ENCODE results near the gene DNAJC11.
"Not testable (repeated sequence)": the region's sequence is repeated elsewhere in the genome, so short reads cannot be mapped to it uniquely, and the experiment has no call there.

The DNAJC11 gene

DNA sequence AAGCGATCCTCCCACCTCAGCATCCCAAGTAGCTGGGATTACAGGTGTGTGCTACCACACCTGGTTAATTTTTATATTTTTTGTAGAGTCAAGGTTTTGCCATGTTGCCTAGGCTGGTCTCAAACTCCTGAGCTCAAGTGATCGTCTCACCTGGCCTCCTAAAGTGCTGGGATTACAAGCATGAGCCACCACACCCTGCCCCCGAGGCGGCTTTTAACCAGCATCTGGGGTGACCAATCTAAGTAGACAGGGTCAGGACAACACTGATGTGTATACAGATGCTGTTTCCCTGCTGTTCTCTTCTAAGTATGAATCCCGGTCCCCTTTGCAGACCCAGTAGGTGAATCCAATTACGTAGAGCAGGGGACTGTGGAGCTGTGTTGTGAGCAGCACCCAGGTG, 53.1 kb downstream of the DNAJC11 start:
- no peak for DNase-seq

DNA sequence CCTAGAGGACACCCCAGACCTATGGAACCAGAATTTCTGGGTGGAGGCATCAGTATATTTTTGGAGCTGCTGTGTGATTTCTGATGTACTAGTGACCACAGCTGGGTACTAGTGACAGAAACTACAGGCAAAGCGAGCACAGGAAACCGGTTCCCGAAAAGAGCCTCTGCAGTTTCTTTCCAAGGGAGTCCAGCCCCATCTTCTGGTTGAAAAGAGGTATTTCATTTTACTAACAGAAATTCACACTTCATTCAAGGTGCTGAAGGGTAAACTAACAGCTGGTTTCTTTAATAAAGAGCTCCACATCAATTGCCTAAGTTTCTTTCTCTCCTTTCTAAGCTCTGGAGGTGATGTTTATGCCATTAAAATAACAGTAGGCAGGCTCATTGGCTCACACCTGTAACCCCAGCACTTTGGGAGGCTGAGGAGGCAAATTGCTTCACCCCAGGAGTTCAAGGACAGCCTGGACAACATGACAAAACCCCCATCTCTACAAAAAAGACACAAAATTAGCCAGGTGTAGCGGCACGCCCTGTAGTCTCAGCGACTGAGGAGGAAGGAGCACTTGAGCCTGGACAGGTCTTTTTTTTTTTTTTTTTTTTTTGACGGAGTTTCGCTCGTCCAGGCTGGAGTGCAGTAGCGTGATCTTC, 55.0 kb downstream of the DNAJC11 start:
- peak; percentile 69 for DNase-seq

- no peak for DNase-seq
Measured at GRCh38 chr1:6645018-6645417, 56.6 kb downstream of the DNAJC11 start.

DNA sequence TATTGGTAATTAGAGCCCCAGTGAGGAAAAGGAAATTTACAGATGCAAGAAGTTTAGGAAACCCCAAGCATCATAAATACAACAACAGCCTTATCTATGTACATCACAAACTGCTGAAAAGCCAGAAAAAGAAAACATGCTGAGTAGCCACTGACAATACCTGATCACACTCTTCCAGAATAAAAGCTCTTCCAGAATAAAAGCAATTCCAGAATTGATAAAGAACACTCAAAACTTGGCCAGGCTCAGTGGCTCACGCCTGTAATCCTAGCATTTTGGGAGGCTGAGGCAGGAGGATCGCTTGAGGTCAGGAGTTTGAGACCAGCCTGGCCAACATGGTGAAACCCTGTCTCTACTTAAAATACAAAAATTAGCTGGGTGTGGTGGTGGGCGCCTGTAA, 60.7 kb downstream of the DNAJC11 start:
- DNase-seq = not testable (repeated sequence)

- no peak for DNase-seq
Measured at GRCh38 chr1:6638226-6638625, 63.4 kb downstream of the DNAJC11 start.

DNA sequence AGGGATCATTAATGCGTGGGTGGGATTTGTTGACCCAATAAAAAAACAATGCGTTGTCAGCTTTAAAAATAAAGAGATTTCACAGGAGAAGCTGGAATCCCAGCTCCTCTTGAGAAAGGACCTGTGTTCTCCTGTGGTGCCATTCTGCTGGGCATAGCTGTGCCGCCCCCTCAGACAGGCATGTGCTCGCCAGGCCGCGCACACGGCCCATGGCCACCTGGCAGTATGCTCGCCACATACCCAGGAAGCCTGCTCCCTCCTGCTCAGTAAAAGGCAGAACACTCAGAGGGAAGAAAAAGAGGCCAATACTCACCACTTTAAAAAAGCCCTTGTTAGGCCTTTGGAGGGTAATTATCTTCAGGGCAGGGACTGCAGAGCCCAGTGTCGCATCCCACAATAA, 63.8 kb downstream of the DNAJC11 start:
- DNase-seq = no peak

DNA sequence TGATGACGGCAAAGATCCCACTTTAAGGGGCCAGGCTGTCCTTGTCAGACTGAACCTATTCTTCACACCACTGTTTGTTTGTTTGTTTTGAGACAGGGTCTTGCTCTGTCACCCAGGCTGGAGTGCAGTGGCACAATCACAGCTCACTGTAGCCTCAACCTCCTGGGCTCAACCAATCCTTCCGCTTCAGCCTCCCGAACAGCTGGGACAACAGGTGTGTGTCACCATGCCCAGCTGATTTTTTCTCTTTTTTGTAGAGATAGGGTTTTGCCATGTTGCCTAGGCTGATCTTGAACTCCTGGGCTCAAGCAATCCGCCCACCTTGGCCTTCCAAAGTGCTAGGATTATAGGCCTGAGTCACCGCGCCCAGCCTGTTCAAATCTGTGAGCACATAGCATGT, 64.8 kb downstream of the DNAJC11 start:
- DNase-seq = not testable (repeated sequence)

- no peak for DNase-seq
Measured at GRCh38 chr1:6635910-6636760, 65.5 kb downstream of the DNAJC11 start.

- no peak for DNase-seq
Measured at GRCh38 chr1:6635161-6635909, 66.3 kb downstream of the DNAJC11 start.

DNA sequence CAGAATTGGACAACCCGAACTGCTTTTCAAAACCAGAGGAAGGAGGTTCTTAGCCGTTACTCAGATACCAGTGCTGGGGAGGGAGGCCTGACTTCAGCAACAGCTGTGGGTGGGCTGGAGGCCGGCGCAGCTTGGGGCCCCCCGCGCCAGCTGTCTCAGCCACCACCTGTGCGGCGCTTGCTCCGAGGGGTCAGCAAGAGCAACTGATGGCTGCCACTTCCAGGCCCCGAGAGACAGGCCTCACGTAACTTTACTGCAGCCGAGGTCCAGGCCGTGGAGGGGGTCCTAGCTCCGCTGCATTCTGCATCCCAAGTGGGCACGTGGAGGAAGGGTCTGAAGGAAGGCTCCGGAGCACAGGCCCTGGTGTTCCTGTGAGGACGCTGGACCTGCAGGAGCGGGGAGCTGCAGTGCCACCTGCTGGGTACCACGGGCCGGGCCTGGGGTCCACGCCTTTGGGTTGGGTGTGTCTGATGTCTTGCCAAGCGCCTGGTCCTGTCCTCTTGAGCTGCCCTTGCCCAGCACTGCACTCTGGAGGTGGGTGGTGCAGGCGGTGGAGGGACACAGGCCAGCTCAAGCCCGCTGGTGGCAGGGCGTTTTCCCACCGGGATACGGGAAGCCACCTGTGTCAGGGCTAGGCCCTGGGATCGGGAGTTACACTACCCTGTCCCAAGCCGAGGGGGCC, 67.1 kb downstream of the DNAJC11 start:
- peak; percentile 40 for DNase-seq

DNA sequence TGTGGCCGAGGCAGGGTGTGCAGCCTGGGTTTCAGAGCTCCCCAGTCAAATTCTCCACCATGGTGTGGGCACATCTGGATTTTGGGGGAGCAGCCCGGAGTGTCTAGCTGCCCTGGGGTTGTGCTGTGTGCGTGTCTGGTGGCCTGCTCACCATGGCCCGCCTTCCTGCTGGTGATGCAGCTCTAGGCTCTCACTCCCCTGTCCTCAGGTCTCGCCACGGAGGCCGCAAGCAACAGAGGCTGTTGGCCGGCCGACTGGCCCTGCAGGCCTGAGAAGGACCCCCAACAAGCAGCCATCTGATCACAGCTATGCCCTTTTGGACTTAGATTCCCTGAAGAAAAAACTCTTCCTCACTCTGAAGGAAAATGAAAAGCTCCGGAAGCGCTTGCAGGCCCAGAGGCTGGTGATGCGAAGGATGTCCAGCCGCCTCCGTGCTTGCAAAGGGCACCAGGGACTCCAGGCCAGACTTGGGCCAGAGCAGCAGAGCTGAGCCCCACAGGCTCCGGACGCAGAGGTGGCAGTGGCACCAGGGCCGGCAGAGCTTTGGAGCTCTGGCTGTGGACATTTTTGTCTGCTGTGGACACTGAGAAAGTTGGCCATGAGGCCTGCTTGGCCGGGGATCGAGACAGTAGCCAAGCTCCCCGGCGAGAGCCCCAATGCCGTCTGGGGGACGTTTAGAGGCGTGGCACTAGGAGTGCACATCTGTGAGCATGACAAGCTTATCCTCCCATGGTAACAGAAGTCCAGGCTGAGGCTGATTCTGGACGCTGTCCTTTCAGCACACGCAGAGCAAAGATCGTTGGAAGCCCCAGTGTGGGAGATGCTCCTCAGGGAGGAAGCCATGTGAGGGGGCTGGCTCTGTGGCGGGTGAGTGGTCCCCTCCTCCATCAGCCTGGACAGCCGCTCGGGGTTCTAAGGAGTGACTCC, 68.8 kb downstream of the DNAJC11 start:
- no peak for DNase-seq

GRCh38 chr1:6631058-6631457, 70.6 kb downstream of the DNAJC11 start:
- no peak for DNase-seq

DNA sequence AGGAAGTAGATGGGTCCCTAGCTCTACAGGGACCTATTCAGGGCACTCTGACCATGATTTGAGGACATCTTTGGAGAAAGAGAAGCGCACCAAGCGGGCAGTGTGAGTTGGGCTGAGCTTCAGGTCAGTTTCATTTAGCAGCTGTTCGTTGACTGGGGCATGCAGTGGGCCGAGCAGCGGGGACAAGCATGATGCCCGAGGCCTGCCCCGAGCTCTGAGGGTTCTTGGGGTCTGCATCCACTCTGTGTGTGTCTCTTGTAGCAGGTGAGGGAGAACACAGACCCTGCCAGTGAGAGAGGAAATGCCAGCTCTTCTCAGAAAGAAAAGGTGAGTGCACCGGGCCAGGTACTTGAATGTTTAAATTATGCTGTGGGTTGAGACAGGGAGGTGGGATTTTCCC, 71.6 kb downstream of the DNAJC11 start:
- no peak for DNase-seq

- DNase-seq = no peak
Measured at GRCh38 chr1:6628971-6629479, 72.6 kb downstream of the DNAJC11 start.

GRCh38 chr1:6627841-6628545, 73.6 kb downstream of the DNAJC11 start:
- no peak for DNase-seq

- no peak for DNase-seq
Measured at GRCh38 chr1:6627031-6627430, 74.6 kb downstream of the DNAJC11 start.

- DNase-seq = peak; percentile 54
Measured at GRCh38 chr1:6625584-6626149, 75.9 kb downstream of the DNAJC11 start.

- DNase-seq = peak; percentile 91
Measured at GRCh38 chr1:6624710-6625583, 76.7 kb downstream of the DNAJC11 start, which contains the start of gene THAP3. Gene THAP3 (plus strand): TSS chr1:6624868. CDS start chr1:6625219, 351 bp downstream.

- DNase-seq = no peak
Measured at GRCh38 chr1:6623269-6623965, 78.2 kb downstream of the DNAJC11 start.
